Activated CD4-positive, alpha-beta memory T cell treated with anti-CD3 and anti-CD28 coated beads for 36 hours (primary cell): Measurements from ENCODE around the gene PDIA2. TPM values are rescaled to one million over a fixed set of nuclear protein-coding genes. Genes with fewer than 3 reads are reported as not detected.
"Not testable (repeated sequence)": the region's sequence is repeated elsewhere in the genome, so short reads cannot be mapped to it uniquely, and the experiment has no call there.

Source experiments
- CTCF ChIA-PET: fragments of 350-600 bp; sonication (Branson Sonifier 250); formaldehyde crosslinking; loops from one replicate; lab custom pipeline; 2021; ENCODE audit warnings: antibody characterized with exemption, inconsistent platforms; lab: Charles Lee
- POLR2A ChIA-PET: fragments of 350-600 bp; sonication (Branson Sonifier 250); formaldehyde crosslinking; loops from one replicate; lab custom pipeline; 2021; ENCODE audit warnings: antibody characterized with exemption; lab: Charles Lee
- DNase-seq: peaks from one replicate; pipeline ENCODE4 v3.0.0-alpha.2; 2020
- H3K27ac Mint-ChIP-seq: one replicate; pipeline ENCODE4 v1.8.0; 2021; ENCODE audit warnings: mixed read lengths
- H3K27me3 Mint-ChIP-seq: one replicate; pipeline ENCODE4 v1.8.0; 2021; ENCODE audit warnings: mixed read lengths
- H3K36me3 Mint-ChIP-seq: one replicate; pipeline ENCODE4 v1.8.0; 2021; ENCODE audit warnings: mixed read lengths
- H3K4me1 Mint-ChIP-seq: one replicate; pipeline ENCODE4 v1.8.0; 2021; ENCODE audit warnings: low read depth, mixed read lengths
- H3K4me3 Mint-ChIP-seq: one replicate; pipeline ENCODE4 v1.8.0; 2021; ENCODE audit warnings: mild to moderate bottlenecking, mixed read lengths
- H3K9me3 Mint-ChIP-seq: one replicate; pipeline ENCODE4 v1.8.0; 2021; ENCODE audit warnings: mixed read lengths
- intact Hi-C: fragments of 100-400 bp; cut with micrococcal nuclease; formaldehyde crosslinking; loops from one replicate; pipeline ENCODE4 v1.15.1; 2023
- total RNA-seq, 2 experiments: library from RNA; stranded (reverse); gene quantifications; one replicate each; pipeline ENCODE4 v1.2.3, GENCODE V29; 2021

PDIA2 gene
- total RNA-seq, 2 experiments from 2014 or later = not detected

GRCh38 chr16:253833-254232 lies 29.1 kb upstream of the PDIA2 start:
- H3K4me3 Mint-ChIP-seq = no peak overlapping the region
- DNase-seq = peak; percentile 28

GRCh38 chr16:254461-254860 lies 28.5 kb upstream of the PDIA2 start:
- Mint-ChIP-seq H3K27ac (no peak overlapping the region), H3K27me3 (no peaks in the 10 kb centered on the region), H3K36me3 (peaks cover 8% of the 10 kb centered on the region), H3K4me3 (no peak overlapping the region), H3K9me3 (no peaks in the 10 kb centered on the region), H3K4me1 (peaks cover 40% of the 10 kb centered on the region)
- CTCF ChIA-PET = interaction anchor here (1.9 to 3.6 kb wide), 2 partner anchors 19 kb away, joined by 4 to 18 read pairs; partner anchors contain the start of gene FAM234A
- intact Hi-C loops = no loop called here
- no peak for DNase-seq
- POLR2A ChIA-PET = interaction anchor here (1.6 kb wide), 1 partner anchor 19 kb away, joined by 5 read pairs; no protein-coding TSS in a partner anchor

More at GRCh38 chr16:253833-254232, 29.1 kb upstream of the PDIA2 start:
- no peaks in the 10 kb centered on the region for H3K27me3 Mint-ChIP-seq
- ChIA-PET CTCF (interaction anchor here (1.2 to 3.6 kb wide), 2 partner anchors 19 to 137 kb away, joined by 3 to 18 read pairs; partner anchors contain the start of gene FAM234A), POLR2A (interaction anchor here (1.6 kb wide), 1 partner anchor 19 kb away, joined by 5 read pairs; no protein-coding TSS in a partner anchor)
- peaks cover 37% of the 10 kb centered on the region for H3K4me1 Mint-ChIP-seq
- no peaks in the 10 kb centered on the region for H3K9me3 Mint-ChIP-seq
- H3K27ac Mint-ChIP-seq = peak overlapping the region; percentile 8
- peaks cover 8% of the 10 kb centered on the region for H3K36me3 Mint-ChIP-seq
- intact Hi-C loops = loop anchor here (2.0 kb wide), 1 partner anchor 19 kb away; the partner anchor contains the start of gene FAM234A

GRCh38 chr16:255183-255582 lies 27.8 kb upstream of the PDIA2 start:
- H3K4me3 Mint-ChIP-seq = no peak overlapping the region
- H3K27ac Mint-ChIP-seq = no peak overlapping the region
- peaks cover 8% of the 10 kb centered on the region for H3K36me3 Mint-ChIP-seq
- no peak for DNase-seq
- CTCF ChIA-PET = interaction anchor here (1.9 kb wide), 1 partner anchor 20 kb away, joined by 4 read pairs; the partner anchor contains the start of gene FAM234A
- peaks cover 40% of the 10 kb centered on the region for H3K4me1 Mint-ChIP-seq
- H3K9me3 Mint-ChIP-seq = no peaks in the 10 kb centered on the region
- intact Hi-C loops = no loop called here
- POLR2A ChIA-PET = interaction anchor here (1.6 kb wide), 1 partner anchor 20 kb away, joined by 5 read pairs; no protein-coding TSS in a partner anchor
- H3K27me3 Mint-ChIP-seq = no peaks in the 10 kb centered on the region

- H3K4me3 Mint-ChIP-seq, POLR2A ChIA-PET, H3K9me3 Mint-ChIP-seq, H3K27ac Mint-ChIP-seq, DNase-seq, intact Hi-C loops, H3K27me3 Mint-ChIP-seq, CTCF ChIA-PET: not testable (repeated sequence)
- H3K36me3 Mint-ChIP-seq = peaks cover 12% of the 10 kb centered on the region
- peaks cover 28% of the 10 kb centered on the region for H3K4me1 Mint-ChIP-seq
Observed at GRCh38 chr16:258091-258490, 24.9 kb upstream of the PDIA2 start.

- POLR2A ChIA-PET = no interaction called here
- intact Hi-C loops = no loop called here
- CTCF ChIA-PET = no interaction called here
- H3K27me3 Mint-ChIP-seq = no peaks in the 10 kb centered on the region
- no peak overlapping the region for H3K4me3 Mint-ChIP-seq
- H3K9me3 Mint-ChIP-seq = no peaks in the 10 kb centered on the region
- H3K4me1 Mint-ChIP-seq = peaks cover 19% of the 10 kb centered on the region
- no peak overlapping the region for H3K27ac Mint-ChIP-seq
- DNase-seq = no peak
- H3K36me3 Mint-ChIP-seq = peaks cover 12% of the 10 kb centered on the region
Observed at GRCh38 chr16:259226-259625, 23.7 kb upstream of the PDIA2 start.

GRCh38 chr16:259814-260253 lies 23.1 kb upstream of the PDIA2 start:
- CTCF ChIA-PET = no interaction called here
- peaks cover 13% of the 10 kb centered on the region for H3K4me1 Mint-ChIP-seq
- intact Hi-C loops = no loop called here
- peaks cover 11% of the 10 kb centered on the region for H3K36me3 Mint-ChIP-seq
- DNase-seq = no peak
- no peak overlapping the region for H3K4me3 Mint-ChIP-seq
- H3K27me3 Mint-ChIP-seq = no peaks in the 10 kb centered on the region
- no peaks in the 10 kb centered on the region for H3K9me3 Mint-ChIP-seq
- POLR2A ChIA-PET = no interaction called here
- no peak overlapping the region for H3K27ac Mint-ChIP-seq

GRCh38 chr16:260326-260725 lies 22.6 kb upstream of the PDIA2 start:
- ChIA-PET POLR2A (no interaction called here), CTCF (no interaction called here)
- no peak for DNase-seq
- H3K36me3 Mint-ChIP-seq = peaks cover 11% of the 10 kb centered on the region
- intact Hi-C loops = no loop called here
- peaks cover 12% of the 10 kb centered on the region for H3K4me1 Mint-ChIP-seq
- no peaks in the 10 kb centered on the region for H3K9me3 Mint-ChIP-seq
- H3K27ac Mint-ChIP-seq = no peak overlapping the region
- no peaks in the 10 kb centered on the region for H3K27me3 Mint-ChIP-seq
- H3K4me3 Mint-ChIP-seq = no peak overlapping the region

- Mint-ChIP-seq H3K4me1 (peaks cover 10% of the 10 kb centered on the region), H3K4me3 (no peak overlapping the region), H3K9me3 (no peaks in the 10 kb centered on the region), H3K36me3 (peaks cover 7% of the 10 kb centered on the region), H3K27ac (no peak overlapping the region), H3K27me3 (no peaks in the 10 kb centered on the region)
- no peak for DNase-seq
- POLR2A ChIA-PET = no interaction called here
- intact Hi-C loops = no loop called here
- CTCF ChIA-PET = no interaction called here
Observed at GRCh38 chr16:261031-261691, 21.8 kb upstream of the PDIA2 start.

- H3K9me3 Mint-ChIP-seq = no peaks in the 10 kb centered on the region
- ChIA-PET CTCF (no interaction called here), POLR2A (no interaction called here)
- DNase-seq = no peak
- H3K27me3 Mint-ChIP-seq = no peaks in the 10 kb centered on the region
- H3K4me3 Mint-ChIP-seq = no peak overlapping the region
- H3K27ac Mint-ChIP-seq = no peak overlapping the region
- intact Hi-C loops = no loop called here
- H3K4me1 Mint-ChIP-seq = peaks cover 9% of the 10 kb centered on the region
- H3K36me3 Mint-ChIP-seq = peaks cover 6% of the 10 kb centered on the region
Observed at GRCh38 chr16:262121-262745, 20.7 kb upstream of the PDIA2 start.

- POLR2A ChIA-PET = no interaction called here
- CTCF ChIA-PET = no interaction called here
- Mint-ChIP-seq H3K9me3 (no peaks in the 10 kb centered on the region), H3K36me3 (peaks cover 6% of the 10 kb centered on the region), H3K4me3 (no peak overlapping the region), H3K27ac (no peak overlapping the region), H3K27me3 (no peaks in the 10 kb centered on the region), H3K4me1 (peaks cover 9% of the 10 kb centered on the region)
- intact Hi-C loops = no loop called here
- no peak for DNase-seq
Observed at GRCh38 chr16:263182-263774, 19.7 kb upstream of the PDIA2 start.

GRCh38 chr16:263944-264343 lies 19.0 kb upstream of the PDIA2 start:
- no peaks in the 10 kb centered on the region for H3K27me3 Mint-ChIP-seq
- no peak overlapping the region for H3K27ac Mint-ChIP-seq
- intact Hi-C loops = no loop called here
- H3K4me1 Mint-ChIP-seq = peaks cover 9% of the 10 kb centered on the region
- no peaks in the 10 kb centered on the region for H3K9me3 Mint-ChIP-seq
- no peak overlapping the region for H3K4me3 Mint-ChIP-seq
- ChIA-PET POLR2A (no interaction called here), CTCF (no interaction called here)
- no peak for DNase-seq
- peaks cover 6% of the 10 kb centered on the region for H3K36me3 Mint-ChIP-seq

- POLR2A ChIA-PET = no interaction called here
- H3K36me3 Mint-ChIP-seq = peaks cover 6% of the 10 kb centered on the region
- intact Hi-C loops = no loop called here
- DNase-seq = no peak
- CTCF ChIA-PET = no interaction called here
- peaks cover 5% of the 10 kb centered on the region for H3K4me1 Mint-ChIP-seq
- no peaks in the 10 kb centered on the region for H3K9me3 Mint-ChIP-seq
- no peak overlapping the region for H3K4me3 Mint-ChIP-seq
- H3K27ac Mint-ChIP-seq = no peak overlapping the region
- no peaks in the 10 kb centered on the region for H3K27me3 Mint-ChIP-seq
Observed at GRCh38 chr16:264440-264951, 18.5 kb upstream of the PDIA2 start.
